DND-41 (cell line): ENCODE results near the gene MYOF.

Experiments
- ATAC-seq: fragments of 200-7000 bp; cut with Tn5 transposase; 3 replicates; pipeline ENCODE4 v1.9.1; 2021; ENCODE audit warnings: low read depth; ENCODE audit not compliant: insufficient read depth
- DNase-seq: peaks from one replicate; pipeline ENCODE4 v3.0.0-alpha.2; 2020
- H2AFZ ChIP-seq: 2 replicates; pipeline ENCODE4 v1.6.0; 2012; ENCODE audit warnings: low read depth, low read length
- H3K27ac ChIP-seq: 2 replicates; pipeline ENCODE4 v1.5.1; 2012; ENCODE audit warnings: low read length, inconsistent platforms
- H3K27me3 ChIP-seq: fragments of 200-600 bp; sonication (generic); 2 replicates; pipeline ENCODE4 v1.6.0; 2012; ENCODE audit warnings: low read length, mild to moderate bottlenecking, inconsistent platforms; ENCODE audit not compliant: insufficient read depth, poor library complexity
- H3K36me3 ChIP-seq: 2 replicates; pipeline ENCODE4 v1.5.1; 2012; ENCODE audit warnings: low read length, inconsistent platforms; ENCODE audit not compliant: insufficient read depth
- H3K4me1 ChIP-seq: 2 replicates; pipeline ENCODE4 v1.5.1; 2012; ENCODE audit warnings: mild to moderate bottlenecking, low read length; ENCODE audit not compliant: insufficient read depth
- H3K4me2 ChIP-seq: 2 replicates; pipeline ENCODE4 v1.6.0; 2012; ENCODE audit warnings: mild to moderate bottlenecking, moderate library complexity, low read length, inconsistent platforms; ENCODE audit not compliant: insufficient read depth
- H3K4me3 ChIP-seq, 2 experiments: fragments of 200-600 bp in 1 of 2; shearing (Covaris generic) in 1 of 2; 2 replicates each; pipeline ENCODE4 v1.5.1; 2012 to 2016; ENCODE audit warnings: inconsistent platforms in 2 of 2, low read length in 2 of 2, mild to moderate bottlenecking in 2 of 2, low read depth in 1 of 2, moderate library complexity in 1 of 2
- H3K79me2 ChIP-seq: 2 replicates; pipeline ENCODE4 v1.6.0; 2012; ENCODE audit warnings: low read length, inconsistent platforms; ENCODE audit not compliant: insufficient read depth
- H3K9ac ChIP-seq: 2 replicates; pipeline ENCODE4 v1.6.0; 2012; ENCODE audit warnings: low read depth, mild to moderate bottlenecking, inconsistent platforms, low read length, moderate library complexity
- H3K9me3 ChIP-seq: 2 replicates; pipeline ENCODE4 v1.5.1; 2012; ENCODE audit warnings: low read length, moderate library complexity, mild to moderate bottlenecking, inconsistent platforms; ENCODE audit not compliant: insufficient read depth, severe bottlenecking
- H4K20me1 ChIP-seq: 2 replicates; pipeline ENCODE4 v1.6.0; 2012; ENCODE audit warnings: low read length; ENCODE audit not compliant: insufficient read depth
- CTCF ChIP-seq: IDR thresholded peaks from 2 replicates; pipeline ENCODE4 v1.5.1; 2012; ENCODE audit warnings: borderline replicate concordance, low read length, moderate library complexity, mild to moderate bottlenecking; ENCODE audit not compliant: poor library complexity, severe bottlenecking; ENCODE audit errors: extremely low read depth
- EZH2 ChIP-seq: IDR thresholded peaks from 3 replicates; pipeline ENCODE4 v1.6.1; 2012; ENCODE audit warnings: borderline replicate concordance, low read depth, mild to moderate bottlenecking, moderate library complexity, low read length, inconsistent platforms; ENCODE audit not compliant: severe bottlenecking

MYOF gene

GRCh38 chr10:93309062-93309461, 173.1 kb downstream of the MYOF start:
- H3K27ac ChIP-seq, result no peak overlapping the region
- no peaks in the 10 kb centered on the region for H3K27me3 ChIP-seq
- no peak overlapping the region for H3K4me3 ChIP-seq
- no peak for ATAC-seq
- no peaks in the 10 kb centered on the region for H3K36me3 ChIP-seq
- H3K4me2 ChIP-seq, result no peak overlapping the region
- H2AFZ ChIP-seq, result no peak overlapping the region
- H3K4me1 ChIP-seq, result no peaks in the 10 kb centered on the region
- H3K9me3 ChIP-seq, result no peaks in the 10 kb centered on the region
- TF ChIP-seq CTCF (no peak), EZH2 (no peak)
- H3K79me2 ChIP-seq, result no peaks in the 10 kb centered on the region
- DNase-seq, result no peak
- no peaks in the 10 kb centered on the region for H4K20me1 ChIP-seq
- no peak overlapping the region for H3K9ac ChIP-seq

- Histone ChIP-seq H3K4me1 (no peaks in the 10 kb centered on the region), H3K9ac (no peak overlapping the region), H3K4me3 (no peak overlapping the region), H3K4me2 (no peak overlapping the region), H4K20me1 (no peaks in the 10 kb centered on the region), H3K27me3 (no peaks in the 10 kb centered on the region), H3K9me3 (no peaks in the 10 kb centered on the region), H2AFZ (no peak overlapping the region), H3K79me2 (no peaks in the 10 kb centered on the region), H3K36me3 (no peaks in the 10 kb centered on the region), H3K27ac (no peak overlapping the region)
- DNase-seq (no peak), ATAC-seq (no peak)
- TF ChIP-seq CTCF, result no peak
- TF ChIP-seq EZH2, result no peak
These were observed 177.0 kb downstream of the MYOF start for GRCh38 chr10:93305122-93305521.

- Histone ChIP-seq H3K9me3 (no peaks in the 10 kb centered on the region), H2AFZ (no peak overlapping the region), H3K9ac (no peak overlapping the region), H3K4me2 (no peak overlapping the region), H3K79me2 (no peaks in the 10 kb centered on the region), H3K4me3 (no peak overlapping the region), H3K4me1 (no peaks in the 10 kb centered on the region), H3K36me3 (no peaks in the 10 kb centered on the region), H4K20me1 (no peaks in the 10 kb centered on the region), H3K27ac (no peak overlapping the region), H3K27me3 (peaks cover 3% of the 10 kb centered on the region)
- no peak for DNase-seq
- no peak for TF ChIP-seq EZH2
- no peak for TF ChIP-seq CTCF
- no peak for ATAC-seq
These were observed 181.2 kb downstream of the MYOF start for GRCh38 chr10:93300981-93301380.
